NCI-H774 (cell line): ENCODE results near the gene MAST1.
"Not testable (repeated sequence)": the region's sequence is repeated elsewhere in the genome, so short reads cannot be mapped to it uniquely, and the experiment has no call there.

Experiments
- DNase-seq: peaks from one replicate; lab custom pipeline; 2025; lab: John Stamatoyannopoulos, UW

The MAST1 gene

GRCh38 chr19:12872255-12872654, 33.9 kb downstream of the MAST1 start:
- DNase-seq, result no peak

- no peak for DNase-seq
Observed at GRCh38 chr19:12872941-12873890, 34.9 kb downstream of the MAST1 start.

GRCh38 chr19:12873891-12874745, 35.8 kb downstream of the MAST1 start:
- DNase-seq, result no peak

- no peak for DNase-seq
Observed at GRCh38 chr19:12875086-12875485, 36.8 kb downstream of the MAST1 start.

GRCh38 chr19:12880551-12881171, 42.3 kb downstream of the MAST1 start:
- DNase-seq, result no peak

- peak; percentile 96 for DNase-seq
Observed at GRCh38 chr19:12881172-12881808, 43.0 kb downstream of the MAST1 start, which contains the start of gene DNASE2. DNASE2 (minus strand) TSS chr19:12881449; CDS start chr19:12881375, 74 bp downstream.

GRCh38 chr19:12882589-12882988, 44.3 kb downstream of the MAST1 start:
- no peak for DNase-seq

- no peak for DNase-seq
Observed at GRCh38 chr19:12884202-12884601, 45.9 kb downstream of the MAST1 start.

- DNase-seq, result no peak
Observed at GRCh38 chr19:12884627-12884925, 46.3 kb downstream of the MAST1 start.

- DNase-seq, result peak; percentile 95
Observed at GRCh38 chr19:12884926-12885748, 46.8 kb downstream of the MAST1 start.

- no peak for DNase-seq
Observed at GRCh38 chr19:12885749-12886650, 47.7 kb downstream of the MAST1 start.

- no peak for DNase-seq
Observed at GRCh38 chr19:12886651-12886968, 48.3 kb downstream of the MAST1 start.

GRCh38 chr19:12886969-12887747, 48.8 kb downstream of the MAST1 start, which contains the start of gene KLF1:
KLF1 (minus strand) TSS chr19:12887201; CDS start chr19:12887140, 61 bp downstream.
- no peak for DNase-seq

GRCh38 chr19:12888006-12888603, 49.8 kb downstream of the MAST1 start:
- no peak for DNase-seq

- not testable (repeated sequence) for DNase-seq
Observed at GRCh38 chr19:12890299-12890786, 52.0 kb downstream of the MAST1 start.

GRCh38 chr19:12890787-12891552, 52.7 kb downstream of the MAST1 start, which contains the start of gene GCDH:
GCDH (plus strand) TSS chr19:12891160; CDS start chr19:12891305, 145 bp downstream.
- DNase-seq, result peak; percentile 97

GRCh38 chr19:12891553-12892021, 53.3 kb downstream of the MAST1 start:
- no peak for DNase-seq

- no peak for DNase-seq
Observed at GRCh38 chr19:12893582-12893981, 55.3 kb downstream of the MAST1 start.
